GM12878 (cell line): ENCODE results near the gene IFI27L1. TPM values are rescaled to one million over a fixed set of nuclear protein-coding genes. Genes with fewer than 3 reads are reported as not detected.

Source experiments
- ATAC-seq: fragments of 200-7000 bp; cut with Tn5 transposase; 3 replicates; pipeline ENCODE4 v1.9.1; 2020; ENCODE audit warnings: mild to moderate bottlenecking, moderate library complexity
- BruUV-seq: library from RNA; stranded (reverse); fragments of 400-500 nt; replicated peaks from 2 replicates; lab custom pipeline; 2021; lab: Mats Ljungman, UMichigan
- CTCF ChIA-PET: fragments of 300-600 bp; sonication (Branson Sonifier 250); formaldehyde crosslinking; extraction: SDS; loops from one replicate; lab custom pipeline; 2021; ENCODE audit warnings: inconsistent platforms; lab: Yijun Ruan, JAX
- POLR2A ChIA-PET: fragments of 350-600 bp; formaldehyde crosslinking; extraction: SDS; loops from one replicate; lab custom pipeline; 2021; ENCODE audit warnings: inconsistent platforms; lab: Charles Lee
- RAD21 ChIA-PET: fragments of 300-600 bp; sonication (Branson Sonifier 250); formaldehyde crosslinking; loops from one replicate; lab custom pipeline; 2023; ENCODE audit warnings: antibody characterized with exemption; ENCODE audit not compliant: unreplicated experiment; lab: Charles Lee
- SMC1A ChIA-PET: fragments of 300-600 bp; sonication (Branson Sonifier 250); formaldehyde crosslinking; loops from one replicate; lab custom pipeline; 2023; ENCODE audit not compliant: unreplicated experiment, uncharacterized antibody; lab: Charles Lee
- DNase-seq: peaks from one replicate; pipeline ENCODE4 v3.0.0-alpha.2; 2011; ENCODE audit warnings: low read depth, low spot score
- FAIRE-seq: peaks from 3 replicates; lab custom pipeline; 2011; peaks lifted over from hg19 to GRCh38; lab: Jason Lieb, UNC
- H2AFZ ChIP-seq: 2 replicates; pipeline ENCODE4 v1.6.0; 2011; ENCODE audit warnings: low read depth, low read length, control low read depth; ENCODE audit not compliant: control insufficient read depth
- H3K27ac ChIP-seq: 2 replicates; pipeline ENCODE4 v1.5.1; 2011; ENCODE audit warnings: control low read depth; ENCODE audit not compliant: control insufficient read depth, insufficient read depth
- H3K27me3 ChIP-seq, 2 experiments: replicated peaks in 1 of 2; 2 replicates each; pipeline versions ENCODE4 v1.6.0 to v1.6.1; 2011; ENCODE audit warnings: low read length in 1 of 2; ENCODE audit not compliant: control insufficient read depth in 2 of 2, insufficient read depth in 2 of 2
- H3K36me3 ChIP-seq, 2 experiments: 2 replicates each; pipeline ENCODE4 v1.5.1; 2011; ENCODE audit warnings: low read length in 1 of 2; ENCODE audit not compliant: control insufficient read depth in 2 of 2, insufficient read depth in 2 of 2
- H3K4me1 ChIP-seq: 2 replicates; pipeline ENCODE4 v1.6.1; 2011; ENCODE audit warnings: mild to moderate bottlenecking, low read length, moderate library complexity, mixed read lengths; ENCODE audit not compliant: control insufficient read depth, insufficient read depth
- H3K4me2 ChIP-seq: 2 replicates; pipeline ENCODE4 v1.6.0; 2011; ENCODE audit warnings: control low read depth; ENCODE audit not compliant: control insufficient read depth, insufficient read depth
- H3K4me3 ChIP-seq: fragments of 200-600 bp; sonication (generic); 2 replicates; pipeline ENCODE4 v1.5.1; 2016
- H3K79me2 ChIP-seq: 2 replicates; pipeline ENCODE4 v1.6.0; 2011; ENCODE audit warnings: low read length; ENCODE audit not compliant: control insufficient read depth, insufficient read depth
- H3K9ac ChIP-seq: 2 replicates; pipeline ENCODE4 v1.8.0; 2011; ENCODE audit warnings: low read length, control low read depth, mixed read lengths; ENCODE audit not compliant: control insufficient read depth, insufficient read depth
- H3K9me3 ChIP-seq: replicated peaks from 3 replicates; pipeline ENCODE4 v1.5.1; 2011; ENCODE audit warnings: mild to moderate bottlenecking, low read length; ENCODE audit not compliant: control insufficient read depth, insufficient read depth
- H4K20me1 ChIP-seq: 2 replicates; pipeline ENCODE4 v1.6.0; 2011; ENCODE audit not compliant: control insufficient read depth, insufficient read depth
- ASH2L ChIP-seq: fragments of 300-600, 200-600 bp; sonication (generic); IDR thresholded peaks from 2 replicates; pipeline ENCODE4 v1.6.1; 2017; ENCODE audit warnings: low read depth, mild to moderate bottlenecking, borderline replicate concordance
- E4F1 ChIP-seq: fragments of 450-650 bp; IDR thresholded peaks from 2 replicates; pipeline ENCODE4 v1.6.1; 2018; ENCODE audit warnings: borderline replicate concordance, mild to moderate bottlenecking; ENCODE audit not compliant: partially characterized antibody
- MYB ChIP-seq: fragments of 150-350 bp; IDR thresholded peaks from 2 replicates; pipeline ENCODE4 v1.6.1; 2014; ENCODE audit warnings: mild to moderate bottlenecking, low read depth, low read length, borderline replicate concordance
- NRF1 ChIP-seq: conservative IDR thresholded peaks from 2 replicates; pipeline ENCODE4 v1.6.1; 2011; ENCODE audit warnings: mild to moderate bottlenecking, low read depth, low read length, improper control_type of control experiment
- PAX5 ChIP-seq: IDR thresholded peaks from 2 replicates; pipeline ENCODE4 v1.6.1; 2011; ENCODE audit warnings: low read depth, low read length, borderline replicate concordance
- RBBP5 ChIP-seq: fragments of 200-600 bp; sonication (generic); conservative IDR thresholded peaks from 2 replicates; pipeline ENCODE4 v1.6.1; 2016
- SPI1 ChIP-seq: IDR thresholded peaks from 2 replicates; pipeline ENCODE4 v1.6.1; 2011; ENCODE audit warnings: low read depth, mild to moderate bottlenecking, low read length, moderate library complexity, borderline replicate concordance; ENCODE audit not compliant: insufficient read depth
- STAT3 ChIP-seq: IDR thresholded peaks from 2 replicates; pipeline ENCODE4 v1.6.1; 2011; ENCODE audit warnings: low read depth, low read length, improper control_type of control experiment
- TAF1 ChIP-seq: IDR thresholded peaks from 2 replicates; pipeline ENCODE4 v1.6.1; 2011; ENCODE audit warnings: mild to moderate bottlenecking, low read depth, low read length, borderline replicate concordance
- WRNIP1 ChIP-seq: IDR thresholded peaks from 2 replicates; pipeline ENCODE4 v1.6.1; 2011; ENCODE audit warnings: low read depth, low read length, improper control_type of control experiment, borderline replicate concordance
- YBX1 ChIP-seq: fragments of 450-650 bp; IDR thresholded peaks from 2 replicates; pipeline ENCODE4 v1.6.1; 2016; ENCODE audit warnings: antibody characterized with exemption
- ZNF207 ChIP-seq: fragments of 450-650 bp; IDR thresholded peaks from 2 replicates; pipeline ENCODE4 v1.6.1; 2014; ENCODE audit warnings: antibody characterized with exemption, mild to moderate bottlenecking, borderline replicate concordance
- ZNF217 ChIP-seq: fragments of 450-650 bp; IDR thresholded peaks from 2 replicates; pipeline ENCODE4 v1.6.1; 2017; ENCODE audit warnings: antibody characterized with exemption, mild to moderate bottlenecking
- WGBS: methylation state at CpG from one replicate; pipeline ENCODE4 v1.1.6; 2016; ENCODE audit warnings: low lambda C conversion rate; ENCODE audit not compliant: insufficient replicate concordance, insufficient coverage; ENCODE audit errors: missing lambda C conversion rate; 5-methylcytosine and 5-hydroxymethylcytosine counted together
- in situ Hi-C: fragments of 300-500 bp; cut with MboI; formaldehyde crosslinking; loops from 9 replicates; pipeline ENCODE4 v1.14.3; 2018; ENCODE audit warnings: mixed read lengths
- intact Hi-C: fragments of 100-400 bp; cut with micrococcal nuclease; formaldehyde crosslinking; loops from one replicate; pipeline ENCODE4 v1.14.2; 2022; ENCODE audit not compliant: unreplicated experiment
- polyA plus RNA-seq, 11 experiments: library from polyadenylated mRNA; depleted of rRNA in 4 of 11; unstranded in 6 of 11; stranded (reverse) in 5 of 11; fragments of >200 nt; fragmentation: Nextera tagmentation in 4 of 11; fragmentation: Illumina TruSeq in 1 of 11; extraction: Ambion mirVana in 4 of 11; extraction: Trizol in 1 of 11; gene quantifications; 1 replicate in 1 of 11; 2 replicates in 10 of 11; pipeline versions ENCODE4 v1.2.1 to v1.2.3, GENCODE V29; 2011 to 2016; ENCODE audit warnings: inconsistent platforms in 2 of 11, missing spikeins in 2 of 11, low read depth in 1 of 11
- total RNA-seq, 4 experiments: library from RNA; depleted of rRNA in 3 of 4; stranded (reverse); fragments of >200 nt in 3 of 4; fragmentation: Illumina TruSeq in 1 of 4; extraction: Trizol in 1 of 4; gene quantifications; 2 replicates each; pipeline versions ENCODE4 v1.2.1 to v1.2.3, GENCODE V29; 2013 to 2021

Gene IFI27L1
- total and polyA plus RNA-seq, 10 of the 15 experiments (the other 5 are each of a cell fraction or from before 2014, with no cell fraction given) = 17.4 to 38.8 (median 27.6) TPM

- SMC1A ChIA-PET = interaction anchor here (0.5 kb wide), 1 partner anchor 71 kb away, joined by 3 read pairs; no protein-coding TSS in a partner anchor
- Histone ChIP-seq H3K27ac (no peak overlapping the region), H3K79me2 (no peaks in the 10 kb centered on the region), H3K36me3 (peaks cover 3% of the 10 kb centered on the region in 2 experiments; a peak in 3 of 4 replicates)
- POLR2A ChIA-PET = no interaction called here
- TF ChIP-seq STAT3 = no peak
- TF ChIP-seq YBX1 = no peak
- TF ChIP-seq E4F1 = no peak
- no peak for TF ChIP-seq PAX5
- no peak for TF ChIP-seq ASH2L
- no peak for TF ChIP-seq NRF1
- no peak for TF ChIP-seq ZNF207
- TF ChIP-seq ZNF217 = no peak
- no peak for TF ChIP-seq RBBP5
- no peak for TF ChIP-seq SPI1
- TF ChIP-seq WRNIP1 = no peak
- TF ChIP-seq MYB = no peak
- no peak for TF ChIP-seq TAF1
- TF ChIP-seq, all 136 proteins: peak for 0
- H3K9me3 ChIP-seq = no peaks in the 10 kb centered on the region
- FAIRE-seq (no peak), ATAC-seq (no peak), DNase-seq (no peak)
- H3K4me2 ChIP-seq = no peak overlapping the region
- H3K4me1 ChIP-seq = no peaks in the 10 kb centered on the region
- intact Hi-C loops (no loop called here), in situ Hi-C loops (no loop called here)
- H2AFZ ChIP-seq = no peak overlapping the region
- BruUV-seq = no TSS peak
- ChIA-PET RAD21 (interaction anchor here (0.5 kb wide), 1 partner anchor 1255 kb away, joined by 3 read pairs; no protein-coding TSS in a partner anchor), CTCF (interaction anchor here (0.7 to 1.4 kb wide), 2 partner anchors 20 to 95 kb away, joined by 3 read pairs; no protein-coding TSS in a partner anchor)
- no peaks in the 10 kb centered on the region for H4K20me1 ChIP-seq
- WGBS = 74% methylated on average over 18 of the region's 18 CpGs
- no peaks in the 10 kb centered on the region for H3K27me3 ChIP-seq
- H3K9ac ChIP-seq = no peak overlapping the region
- no peak overlapping the region for H3K4me3 ChIP-seq
Observed at GRCh38 chr14:94041551-94042346, 39.4 kb upstream of the IFI27L1 start.
